Mesendoderm (in vitro differentiated cells): Measurements from ENCODE around the gene SMG5.

ENCODE experiments used
- DNase-seq: peaks from one replicate; pipeline ENCODE4 v3.0.0; 2013
- H2AK5ac ChIP-seq: 2 replicates; pipeline ENCODE4 v1.6.1; 2013; ENCODE audit warnings: low read length, inconsistent platforms
- H2BK120ac ChIP-seq: 2 replicates; pipeline ENCODE4 v1.6.1; 2013; ENCODE audit warnings: low read depth, mild to moderate bottlenecking, low read length, moderate library complexity, mixed read lengths
- H2BK15ac ChIP-seq: replicated peaks from 2 replicates; pipeline ENCODE4 v1.6.1; 2013; ENCODE audit warnings: low read depth, mild to moderate bottlenecking, moderate library complexity
- H2BK5ac ChIP-seq: 2 replicates; pipeline ENCODE4 v1.6.1; 2013; ENCODE audit warnings: low read length, inconsistent platforms
- H3K18ac ChIP-seq: 2 replicates; pipeline ENCODE4 v1.6.1; 2013; ENCODE audit warnings: mild to moderate bottlenecking, low read length, mixed read lengths
- H3K23ac ChIP-seq: one replicate; pipeline ENCODE4 v1.6.1; 2013; ENCODE audit warnings: low read length
- H3K27ac ChIP-seq: 2 replicates; pipeline ENCODE4 v1.5.1; 2013; ENCODE audit warnings: low read depth, mild to moderate bottlenecking, inconsistent platforms, low read length, moderate library complexity
- H3K27me3 ChIP-seq: 2 replicates; pipeline ENCODE4 v1.6.1; 2013; ENCODE audit warnings: low read length, control low read depth, mild to moderate bottlenecking, inconsistent platforms; ENCODE audit not compliant: insufficient read depth, poor library complexity
- H3K36me3 ChIP-seq: 2 replicates; pipeline ENCODE4 v1.6.1; 2013; ENCODE audit warnings: low read length, inconsistent platforms; ENCODE audit not compliant: control insufficient read depth, insufficient read depth
- H3K4ac ChIP-seq: one replicate; pipeline ENCODE4 v1.6.1; 2013; ENCODE audit warnings: low read depth, mild to moderate bottlenecking, low read length, moderate library complexity
- H3K4me1 ChIP-seq: 2 replicates; pipeline ENCODE4 v1.6.1; 2013; ENCODE audit warnings: low read depth, low read length, inconsistent platforms; ENCODE audit not compliant: control insufficient read depth
- H3K4me2 ChIP-seq: 2 replicates; pipeline ENCODE4 v1.6.1; 2013; ENCODE audit warnings: low read length
- H3K4me3 ChIP-seq: 2 replicates; pipeline ENCODE4 v1.5.1; 2013; ENCODE audit warnings: mild to moderate bottlenecking, low read length
- H3K56ac ChIP-seq: one replicate; pipeline ENCODE4 v1.6.1; 2013; ENCODE audit warnings: low read length
- H3K79me1 ChIP-seq: 2 replicates; pipeline ENCODE4 v1.6.1; 2013; ENCODE audit warnings: low read length, inconsistent platforms
- H3K79me2 ChIP-seq: 2 replicates; pipeline ENCODE4 v1.6.1; 2013; ENCODE audit warnings: mild to moderate bottlenecking, low read length; ENCODE audit not compliant: control insufficient read depth, insufficient read depth
- H3K9ac ChIP-seq: 2 replicates; pipeline ENCODE4 v1.6.1; 2013; ENCODE audit warnings: low read length, inconsistent platforms
- H4K5ac ChIP-seq: one replicate; pipeline ENCODE4 v1.6.1; 2013; ENCODE audit warnings: low read length
- H4K8ac ChIP-seq: one replicate; pipeline ENCODE4 v1.6.1; 2013; ENCODE audit warnings: low read depth, mild to moderate bottlenecking, control low read depth, low read length, moderate library complexity
- WGBS: extraction: QIAGEN DNeasy Blood & Tissue Kit; methylation state at CpG from one replicate; pipeline ENCODE4 v1.1.7; 2013; ENCODE audit warnings: low lambda C conversion rate, missing lambda C conversion rate; ENCODE audit not compliant: insufficient coverage; ENCODE audit errors: extremely low coverage; 5-methylcytosine and 5-hydroxymethylcytosine counted together

Gene SMG5

GRCh38 chr1:156204686-156205085, 77.9 kb downstream of the SMG5 start:
- no peaks in the 10 kb centered on the region for H3K27me3 ChIP-seq
- H3K36me3 ChIP-seq = peaks cover 11% of the 10 kb centered on the region
- peak overlapping the region; percentile 15 for H3K56ac ChIP-seq
- no peak overlapping the region for H3K9ac ChIP-seq
- no peak overlapping the region for H4K5ac ChIP-seq
- H3K4me2 ChIP-seq = no peak overlapping the region
- no CpG with 5 or more reads among the region's 3 CpGs for WGBS
- H4K8ac ChIP-seq = no peak overlapping the region
- H2BK120ac ChIP-seq = no peak overlapping the region
- H2BK5ac ChIP-seq = no peak overlapping the region
- peaks cover 16% of the 10 kb centered on the region for H3K79me1 ChIP-seq
- no peak overlapping the region for H3K27ac ChIP-seq
- no peak overlapping the region for H2BK15ac ChIP-seq
- H2AK5ac ChIP-seq = no peak overlapping the region
- no peaks in the 10 kb centered on the region for H3K4me1 ChIP-seq
- H3K4me3 ChIP-seq = no peak overlapping the region
- H3K79me2 ChIP-seq = peaks cover 4% of the 10 kb centered on the region
- H3K18ac ChIP-seq = no peak overlapping the region
- no peak overlapping the region for H3K4ac ChIP-seq
- DNase-seq = no peak
- H3K23ac ChIP-seq = no peak overlapping the region

GRCh38 chr1:156203331-156203730, 79.3 kb downstream of the SMG5 start:
- H4K8ac ChIP-seq = no peak overlapping the region
- H3K36me3 ChIP-seq = peaks cover 12% of the 10 kb centered on the region
- H3K4me2 ChIP-seq = no peak overlapping the region
- H2BK15ac ChIP-seq = no peak overlapping the region
- peaks cover 27% of the 10 kb centered on the region for H3K79me1 ChIP-seq
- no peaks in the 10 kb centered on the region for H3K4me1 ChIP-seq
- no peak overlapping the region for H4K5ac ChIP-seq
- H3K23ac ChIP-seq = no peak overlapping the region
- peaks cover 8% of the 10 kb centered on the region for H3K79me2 ChIP-seq
- no peak overlapping the region for H3K18ac ChIP-seq
- no peak overlapping the region for H3K4ac ChIP-seq
- no peak overlapping the region for H2AK5ac ChIP-seq
- no peak for DNase-seq
- H3K27ac ChIP-seq = no peak overlapping the region
- no peak overlapping the region for H3K4me3 ChIP-seq
- no peak overlapping the region for H2BK120ac ChIP-seq
- no peak overlapping the region for H3K56ac ChIP-seq
- H2BK5ac ChIP-seq = no peak overlapping the region
- H3K27me3 ChIP-seq = no peaks in the 10 kb centered on the region
- H3K9ac ChIP-seq = no peak overlapping the region

- Histone ChIP-seq H3K4ac (no peak overlapping the region), H3K36me3 (peaks cover 15% of the 10 kb centered on the region), H3K27me3 (no peaks in the 10 kb centered on the region), H3K79me2 (peaks cover 32% of the 10 kb centered on the region), H2BK5ac (no peak overlapping the region), H3K23ac (no peak overlapping the region), H2BK15ac (no peak overlapping the region), H3K4me3 (no peak overlapping the region), H3K18ac (no peak overlapping the region), H3K79me1 (peaks cover 46% of the 10 kb centered on the region), H2BK120ac (no peak overlapping the region), H2AK5ac (no peak overlapping the region), H3K4me1 (no peaks in the 10 kb centered on the region), H3K27ac (no peak overlapping the region), H3K56ac (no peak overlapping the region), H3K9ac (no peak overlapping the region), H3K4me2 (no peak overlapping the region), H4K5ac (no peak overlapping the region), H4K8ac (no peak overlapping the region)
- WGBS = no CpG with 5 or more reads among the region's 8 CpGs
- DNase-seq = no peak
These were observed 82.6 kb downstream of the SMG5 start for GRCh38 chr1:156200044-156200443.
